Smooth muscle cell (in vitro differentiated cells): ENCODE results near the gene ENPP3. TPM values are rescaled to one million over a fixed set of nuclear protein-coding genes. Genes with fewer than 3 reads are reported as not detected.

Experiments
- DNase-seq: peaks from one replicate; lab custom pipeline; 2025; ENCODE audit not compliant: unreplicated experiment; lab: John Stamatoyannopoulos, UW
- H2AFZ ChIP-seq: fragments of 200-600 bp; sonication (generic); 2 replicates; pipeline ENCODE4 v1.6.0; 2016; ENCODE audit warnings: antibody characterized with exemption, low read depth, mild to moderate bottlenecking
- H3F3A ChIP-seq: fragments of 200-600 bp; sonication (generic); 2 replicates; pipeline ENCODE4 v1.6.0; 2017; ENCODE audit warnings: antibody characterized with exemption, low read depth
- H3K27ac ChIP-seq: fragments of 200-600 bp; sonication (generic); 2 replicates; pipeline ENCODE4 v1.5.1; 2016; ENCODE audit warnings: low read depth, mild to moderate bottlenecking
- H3K27me3 ChIP-seq: fragments of 200-600 bp; sonication (generic); 2 replicates; pipeline ENCODE4 v1.6.1; 2016; ENCODE audit warnings: low read depth, mild to moderate bottlenecking
- H3K36me3 ChIP-seq: fragments of 200-600 bp; sonication (generic); 2 replicates; pipeline ENCODE4 v1.5.1; 2016; ENCODE audit warnings: low read depth
- H3K4me1 ChIP-seq: fragments of 200-600 bp; sonication (generic); 2 replicates; pipeline ENCODE4 v1.5.1; 2016; ENCODE audit warnings: low read depth
- H3K4me2 ChIP-seq: fragments of 200-600 bp; sonication (generic); 2 replicates; pipeline ENCODE4 v1.6.0; 2016; ENCODE audit warnings: mild to moderate bottlenecking
- H3K4me3 ChIP-seq: fragments of 200-600 bp; sonication (generic); 2 replicates; pipeline ENCODE4 v1.5.1; 2016; ENCODE audit warnings: mild to moderate bottlenecking
- H3K79me2 ChIP-seq: fragments of 200-600 bp; sonication (generic); 2 replicates; pipeline ENCODE4 v1.6.0; 2016; ENCODE audit warnings: low read depth, mild to moderate bottlenecking
- H3K9ac ChIP-seq: fragments of 200-600 bp; sonication (generic); 2 replicates; pipeline ENCODE4 v1.6.0; 2016; ENCODE audit warnings: low read depth
- H3K9me3 ChIP-seq: fragments of 200-600 bp; sonication (generic); replicated peaks from 2 replicates; pipeline ENCODE4 v1.5.1; 2016; ENCODE audit warnings: low read depth
- H4K20me1 ChIP-seq: fragments of 200-600 bp; sonication (generic); 2 replicates; pipeline ENCODE4 v1.6.0; 2016; ENCODE audit warnings: low read depth
- WGBS: methylation state at CpG from one replicate; pipeline ENCODE4 v1.1.7; 2016; ENCODE audit warnings: low lambda C conversion rate; 5-methylcytosine and 5-hydroxymethylcytosine counted together
- polyA plus RNA-seq: library from polyadenylated mRNA; unstranded; fragments of >200 nt; fragmentation: Nextera tagmentation; extraction: Ambion mirVana; gene quantifications from 2 replicates; pipeline ENCODE4 v1.2.1, GENCODE V29; 2016
- total RNA-seq: library from RNA; depleted of rRNA; stranded (reverse); fragments of >200 nt; gene quantifications from 2 replicates; pipeline ENCODE4 v1.2.3, GENCODE V29; 2014
- TF ChIP-seq, protein P1 (sequence below): fragments of 200-600 bp; sonication (generic); IDR thresholded peaks from 2 replicates; pipeline ENCODE4 v1.5.1; 2017; ENCODE audit warnings: borderline replicate concordance, mild to moderate bottlenecking, antibody characterized with exemption; ENCODE audit not compliant: insufficient read depth, poor library complexity, severe bottlenecking

Gene ENPP3
- total and polyA plus RNA-seq, 2 experiments from 2014 or later: 0.16 to 0.18 TPM

DNA sequence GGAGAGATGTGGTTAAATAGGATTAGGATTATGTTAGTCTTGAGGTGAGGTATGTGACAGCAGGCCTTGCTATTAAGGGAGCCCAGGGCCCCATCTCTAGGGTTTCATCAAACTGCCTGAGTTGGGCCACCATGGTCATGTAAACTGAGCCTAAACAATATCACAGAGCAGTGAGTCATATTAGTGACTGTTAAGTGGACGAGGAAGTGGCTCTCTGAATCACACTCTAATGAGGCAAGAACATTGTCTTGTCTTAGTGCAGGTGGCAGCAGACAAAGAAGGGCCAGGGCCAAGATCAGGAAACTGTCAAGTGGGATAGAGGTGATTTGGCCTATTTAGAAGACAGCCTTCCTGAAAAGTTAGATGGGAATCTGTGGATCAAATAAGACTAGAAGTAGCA, 23.1 kb downstream of the ENPP3 start:
- Histone ChIP-seq H3K9me3 (no peaks in the 10 kb centered on the region), H2AFZ (no peak overlapping the region), H3K27me3 (no peaks in the 10 kb centered on the region), H4K20me1 (no peaks in the 10 kb centered on the region), H3F3A (no peaks in the 10 kb centered on the region), H3K36me3 (no peaks in the 10 kb centered on the region), H3K4me3 (no peak overlapping the region), H3K4me1 (no peaks in the 10 kb centered on the region), H3K79me2 (no peaks in the 10 kb centered on the region), H3K4me2 (no peak overlapping the region), H3K9ac (no peak overlapping the region), H3K27ac (no peak overlapping the region)
- 29% methylated on average over 1 of the region's 1 CpG for WGBS
- TF ChIP-seq, protein P1, sequence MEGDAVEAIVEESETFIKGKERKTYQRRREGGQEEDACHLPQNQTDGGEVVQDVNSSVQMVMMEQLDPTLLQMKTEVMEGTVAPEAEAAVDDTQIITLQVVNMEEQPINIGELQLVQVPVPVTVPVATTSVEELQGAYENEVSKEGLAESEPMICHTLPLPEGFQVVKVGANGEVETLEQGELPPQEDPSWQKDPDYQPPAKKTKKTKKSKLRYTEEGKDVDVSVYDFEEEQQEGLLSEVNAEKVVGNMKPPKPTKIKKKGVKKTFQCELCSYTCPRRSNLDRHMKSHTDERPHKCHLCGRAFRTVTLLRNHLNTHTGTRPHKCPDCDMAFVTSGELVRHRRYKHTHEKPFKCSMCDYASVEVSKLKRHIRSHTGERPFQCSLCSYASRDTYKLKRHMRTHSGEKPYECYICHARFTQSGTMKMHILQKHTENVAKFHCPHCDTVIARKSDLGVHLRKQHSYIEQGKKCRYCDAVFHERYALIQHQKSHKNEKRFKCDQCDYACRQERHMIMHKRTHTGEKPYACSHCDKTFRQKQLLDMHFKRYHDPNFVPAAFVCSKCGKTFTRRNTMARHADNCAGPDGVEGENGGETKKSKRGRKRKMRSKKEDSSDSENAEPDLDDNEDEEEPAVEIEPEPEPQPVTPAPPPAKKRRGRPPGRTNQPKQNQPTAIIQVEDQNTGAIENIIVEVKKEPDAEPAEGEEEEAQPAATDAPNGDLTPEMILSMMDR: no peak
- no peak for DNase-seq

DNA sequence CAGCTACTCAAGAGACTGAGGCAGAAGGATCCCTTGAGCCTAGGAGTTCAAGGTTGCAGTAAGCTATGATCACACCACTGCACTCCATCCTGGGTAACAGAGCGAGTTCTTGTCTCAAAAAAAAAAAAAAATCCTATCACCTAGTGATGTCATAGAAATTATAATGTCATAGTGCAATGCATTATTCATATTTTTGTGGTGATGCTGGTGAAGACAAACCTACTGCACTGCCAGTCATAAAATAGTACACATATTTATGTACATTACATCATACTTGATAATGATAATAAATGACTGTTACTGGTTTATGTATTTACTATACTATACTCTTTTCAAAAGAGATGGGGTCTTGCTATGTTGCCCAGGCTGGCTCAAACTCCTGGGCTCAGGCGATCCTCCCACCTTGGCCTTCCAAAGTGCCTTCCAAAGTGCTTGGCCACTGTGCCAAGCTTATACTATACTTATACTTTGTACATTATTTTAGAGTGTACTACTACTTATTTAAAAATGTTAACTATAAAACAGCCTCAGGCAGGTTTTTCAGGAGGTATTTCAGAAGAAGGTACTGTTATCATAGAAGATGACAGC, 26.6 kb downstream of the ENPP3 start:
- H4K20me1 ChIP-seq: no peaks in the 10 kb centered on the region
- no peak overlapping the region for H3K4me2 ChIP-seq
- no peaks in the 10 kb centered on the region for H3K79me2 ChIP-seq
- H3K4me1 ChIP-seq: no peaks in the 10 kb centered on the region
- H3K9me3 ChIP-seq: no peaks in the 10 kb centered on the region
- no peak for DNase-seq
- no peak overlapping the region for H2AFZ ChIP-seq
- H3K27me3 ChIP-seq: peaks cover 3% of the 10 kb centered on the region
- no peak overlapping the region for H3K9ac ChIP-seq
- H3F3A ChIP-seq: no peaks in the 10 kb centered on the region
- no peaks in the 10 kb centered on the region for H3K36me3 ChIP-seq
- WGBS: 87% methylated on average over 2 of the region's 2 CpGs
- no peak overlapping the region for H3K27ac ChIP-seq
- TF ChIP-seq, protein P1: no peak
- H3K4me3 ChIP-seq: no peak overlapping the region

DNA sequence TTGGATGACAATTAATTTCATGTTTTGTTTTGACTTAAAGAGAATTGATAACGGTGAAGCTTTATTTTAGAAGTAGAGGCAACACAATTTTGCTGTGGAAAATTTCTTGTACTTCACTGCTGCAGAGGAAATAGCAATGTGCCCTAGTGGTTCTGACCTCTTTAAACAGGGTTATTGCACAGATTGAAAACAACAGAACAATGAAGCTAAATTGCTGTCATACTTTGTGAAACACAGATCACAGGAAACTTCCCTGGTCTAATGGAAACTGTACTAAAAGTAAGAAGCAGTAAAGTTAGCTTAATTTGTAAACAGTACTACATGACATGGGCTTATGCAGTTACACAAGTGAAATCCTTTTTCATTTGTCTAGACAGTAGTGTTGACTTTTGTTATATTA, 32.8 kb downstream of the ENPP3 start:
- TF ChIP-seq, protein P1: no peak
- H3K27ac ChIP-seq: no peak overlapping the region
- no peak overlapping the region for H2AFZ ChIP-seq
- no peak overlapping the region for H3K4me2 ChIP-seq
- H3K4me1 ChIP-seq: no peaks in the 10 kb centered on the region
- no peaks in the 10 kb centered on the region for H3K36me3 ChIP-seq
- H3K79me2 ChIP-seq: no peaks in the 10 kb centered on the region
- no peak overlapping the region for H3K4me3 ChIP-seq
- no peaks in the 10 kb centered on the region for H3K9me3 ChIP-seq
- no peak overlapping the region for H3K9ac ChIP-seq
- peaks cover 3% of the 10 kb centered on the region for H3K27me3 ChIP-seq
- DNase-seq: no peak
- H4K20me1 ChIP-seq: no peaks in the 10 kb centered on the region
- WGBS: 87% methylated on average over 1 of the region's 1 CpG
- H3F3A ChIP-seq: no peaks in the 10 kb centered on the region

DNA sequence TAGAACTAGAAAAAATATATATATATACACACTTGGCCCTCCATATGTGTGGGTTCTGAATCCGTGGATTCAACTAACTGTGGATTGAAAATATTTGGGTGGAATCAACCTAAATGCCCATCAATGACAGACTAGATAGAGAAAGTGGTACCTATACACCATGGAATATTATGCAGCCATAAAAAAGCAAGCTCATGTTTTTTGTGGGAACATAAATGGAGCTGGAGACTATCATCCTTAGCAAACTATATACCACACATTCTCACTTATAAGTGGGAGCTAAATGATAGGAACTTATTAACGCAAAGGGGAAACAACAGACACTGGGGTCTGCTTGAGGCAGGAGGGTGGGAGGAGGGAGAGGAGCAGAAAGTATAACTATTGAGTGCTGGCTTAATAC, 36.1 kb downstream of the ENPP3 start:
- Histone ChIP-seq H3K9me3 (no peaks in the 10 kb centered on the region), H3K27me3 (no peaks in the 10 kb centered on the region), H3K79me2 (no peaks in the 10 kb centered on the region), H3K9ac (no peak overlapping the region), H4K20me1 (no peaks in the 10 kb centered on the region), H3K4me3 (no peak overlapping the region), H3K4me2 (no peak overlapping the region), H3K36me3 (no peaks in the 10 kb centered on the region), H3K4me1 (no peaks in the 10 kb centered on the region), H2AFZ (no peak overlapping the region), H3F3A (no peaks in the 10 kb centered on the region), H3K27ac (no peak overlapping the region)
- WGBS: 84% methylated on average over 2 of the region's 2 CpGs
- DNase-seq: no peak
- TF ChIP-seq, protein P1: no peak
